VCaP (cell line): Measurements from ENCODE around the gene UBASH3B.

Experiments
- H3K27ac ChIP-seq: fragments of 450-650 bp; 2 replicates; pipeline ENCODE4 v1.5.1; 2017
- CTCF ChIP-seq: fragments of 450-650 bp; conservative IDR thresholded peaks from 2 replicates; pipeline ENCODE4 v1.5.1; 2017; ENCODE audit warnings: mild to moderate bottlenecking, moderate library complexity

UBASH3B gene

DNA sequence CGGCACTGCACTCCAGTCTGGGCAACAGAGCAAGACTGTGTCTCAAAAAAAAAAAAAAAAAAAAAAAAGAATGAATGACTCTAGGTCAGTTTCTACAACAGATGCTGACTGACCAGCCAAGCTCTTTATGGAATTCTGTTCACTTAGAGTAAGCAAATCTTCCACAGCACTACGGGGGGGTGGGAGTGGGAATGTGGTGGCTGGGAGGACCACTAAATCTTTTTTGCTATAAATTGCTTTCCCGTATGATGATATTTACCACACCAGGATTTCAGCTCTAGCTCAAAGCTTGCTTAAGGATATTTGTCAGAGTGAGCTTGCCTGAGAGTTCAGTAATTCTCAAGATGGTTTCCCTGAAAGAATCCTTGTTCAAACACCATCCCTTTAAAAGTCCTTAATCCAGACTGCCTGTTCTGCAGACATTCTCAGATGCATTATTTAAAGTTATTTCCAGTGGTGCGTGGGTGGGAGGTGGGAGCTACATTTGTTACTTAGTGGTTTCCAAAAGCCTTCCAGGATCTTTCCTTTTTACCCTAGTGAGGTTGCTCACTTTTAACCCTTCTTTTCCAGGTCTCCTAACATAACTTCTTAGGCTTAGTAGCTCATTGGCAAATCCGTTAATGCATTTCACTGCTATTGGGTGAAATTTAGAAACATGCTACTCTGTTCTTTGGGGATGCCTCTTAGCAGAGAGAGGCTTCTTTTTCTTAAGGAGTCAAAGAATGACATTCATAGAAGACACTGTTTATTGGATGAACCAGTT, 65.9 kb downstream of the UBASH3B start:
- H3K27ac ChIP-seq, result no peak overlapping the region
- no peak for TF ChIP-seq CTCF

DNA sequence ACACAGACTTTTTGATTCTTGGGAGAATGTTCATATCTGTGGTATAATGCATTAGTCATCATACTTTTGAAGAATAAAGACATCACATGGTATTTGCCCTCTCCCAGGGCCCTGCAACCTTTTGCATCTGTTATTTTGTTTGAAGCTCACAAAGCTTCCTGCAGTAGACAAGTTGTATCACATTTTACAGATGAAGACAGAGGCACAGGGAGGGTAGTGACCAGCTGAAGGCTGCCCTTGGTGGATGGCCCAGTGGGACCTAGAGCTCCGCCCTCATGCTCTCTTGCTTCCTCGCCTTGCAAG, 66.4 kb downstream of the UBASH3B start:
- H3K27ac ChIP-seq, result no peak overlapping the region
- TF ChIP-seq CTCF, result no peak

DNA sequence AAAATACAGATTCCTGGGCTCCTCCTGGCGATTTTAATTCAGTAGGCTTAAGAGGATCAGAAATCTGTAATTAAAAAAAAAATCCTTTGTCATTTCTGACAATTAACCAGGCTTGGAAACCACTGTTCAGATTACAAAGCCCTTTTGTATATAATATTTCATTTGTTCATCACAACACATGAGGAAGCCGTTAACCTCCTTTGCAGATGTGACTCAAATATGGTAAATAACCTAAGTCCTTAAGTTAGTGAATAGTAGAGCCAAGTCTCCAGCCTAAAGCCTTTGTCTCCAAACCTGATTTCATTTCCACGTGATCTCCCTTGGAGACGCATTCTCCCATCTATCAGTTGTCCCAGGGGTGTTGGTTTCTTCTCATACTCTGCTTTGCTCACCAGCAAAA, 67.6 kb downstream of the UBASH3B start:
- H3K27ac ChIP-seq, result no peak overlapping the region
- no peak for TF ChIP-seq CTCF

GRCh38 chr11:122723576-122723975, 68.1 kb downstream of the UBASH3B start:
- H3K27ac ChIP-seq, result no peak overlapping the region
- TF ChIP-seq CTCF, result no peak

DNA sequence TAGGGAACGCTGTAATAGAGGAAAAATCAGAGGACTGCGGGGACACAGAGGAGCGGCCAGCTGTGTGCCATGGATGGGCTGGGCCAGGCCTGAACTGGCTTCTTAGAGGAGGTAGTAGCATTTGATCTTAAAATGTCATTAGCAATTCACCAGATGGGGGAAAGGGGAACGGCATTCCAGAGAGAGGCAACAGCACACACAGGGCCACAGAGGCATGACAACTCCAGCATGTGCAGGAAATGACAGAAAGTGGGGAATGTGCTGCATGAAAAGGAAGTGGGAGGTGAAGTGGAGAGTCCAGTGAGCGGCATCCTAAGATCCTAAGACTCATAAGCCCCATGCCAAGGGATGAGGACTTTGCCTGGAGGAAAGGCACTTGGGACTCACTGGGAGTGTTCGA, 69.0 kb downstream of the UBASH3B start:
- no peak overlapping the region for H3K27ac ChIP-seq
- no peak for TF ChIP-seq CTCF

DNA sequence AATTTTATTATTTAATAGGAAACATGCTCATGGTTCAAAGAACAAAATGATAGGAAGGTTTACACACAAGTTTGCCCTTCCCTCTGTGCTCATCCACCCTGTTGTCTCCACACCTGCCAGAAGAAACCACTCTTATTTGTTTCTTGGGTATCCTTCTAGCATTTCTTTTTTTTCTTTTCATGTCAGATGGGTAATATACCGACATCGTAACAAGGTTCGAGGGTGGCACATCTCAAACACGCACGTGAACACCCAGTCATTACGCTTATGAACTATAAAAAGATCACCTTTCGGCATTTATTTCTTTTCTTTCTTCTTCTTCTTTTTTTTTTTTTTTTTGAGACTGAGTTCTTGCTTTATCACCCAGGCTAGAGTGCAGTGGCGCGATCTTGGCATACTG, 70.5 kb downstream of the UBASH3B start:
- H3K27ac ChIP-seq, result no peak overlapping the region
- no peak for TF ChIP-seq CTCF

- H3K27ac ChIP-seq, result no peak overlapping the region
These were observed 71.8 kb downstream of the UBASH3B start for GRCh38 chr11:122727101-122727929.

More at GRCh38 chr11:122727101-122727929, 71.8 kb downstream of the UBASH3B start:
- no peak for TF ChIP-seq CTCF
